HUES6 (cell line): ENCODE results near the gene OR51V1.
"Not testable (repeated sequence)": the region's sequence is repeated elsewhere in the genome, so short reads cannot be mapped to it uniquely, and the experiment has no call there.

Experiments used
- H3K27ac ChIP-seq: 2 replicates; pipeline ENCODE4 v1.7.0; 2013; ENCODE audit warnings: low read depth, mild to moderate bottlenecking, low read length, inconsistent platforms
- H3K27me3 ChIP-seq: 2 replicates; pipeline ENCODE4 v1.6.1; 2013; ENCODE audit warnings: low read length; ENCODE audit not compliant: control insufficient read depth, insufficient read depth
- H3K36me3 ChIP-seq: 2 replicates; pipeline ENCODE4 v1.6.1; 2013; ENCODE audit warnings: low read length; ENCODE audit not compliant: control insufficient read depth, insufficient read depth
- H3K4me1 ChIP-seq: 2 replicates; pipeline ENCODE4 v1.6.1; 2013; ENCODE audit warnings: low read length; ENCODE audit not compliant: control insufficient read depth, insufficient read depth
- H3K4me3 ChIP-seq: 2 replicates; pipeline ENCODE4 v1.5.1; 2013; ENCODE audit warnings: low read depth, low read length
- H3K9ac ChIP-seq: one replicate; pipeline ENCODE4 v1.6.1; 2013; ENCODE audit warnings: mild to moderate bottlenecking, low read length
- H3K9me3 ChIP-seq: 2 replicates; pipeline ENCODE4 v1.6.1; 2013; ENCODE audit warnings: low read depth, low read length; ENCODE audit not compliant: control insufficient read depth, insufficient read depth

The OR51V1 gene, protein sequence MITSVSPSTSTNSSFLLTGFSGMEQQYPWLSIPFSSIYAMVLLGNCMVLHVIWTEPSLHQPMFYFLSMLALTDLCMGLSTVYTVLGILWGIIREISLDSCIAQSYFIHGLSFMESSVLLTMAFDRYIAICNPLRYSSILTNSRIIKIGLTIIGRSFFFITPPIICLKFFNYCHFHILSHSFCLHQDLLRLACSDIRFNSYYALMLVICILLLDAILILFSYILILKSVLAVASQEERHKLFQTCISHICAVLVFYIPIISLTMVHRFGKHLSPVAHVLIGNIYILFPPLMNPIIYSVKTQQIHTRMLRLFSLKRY

DNA sequence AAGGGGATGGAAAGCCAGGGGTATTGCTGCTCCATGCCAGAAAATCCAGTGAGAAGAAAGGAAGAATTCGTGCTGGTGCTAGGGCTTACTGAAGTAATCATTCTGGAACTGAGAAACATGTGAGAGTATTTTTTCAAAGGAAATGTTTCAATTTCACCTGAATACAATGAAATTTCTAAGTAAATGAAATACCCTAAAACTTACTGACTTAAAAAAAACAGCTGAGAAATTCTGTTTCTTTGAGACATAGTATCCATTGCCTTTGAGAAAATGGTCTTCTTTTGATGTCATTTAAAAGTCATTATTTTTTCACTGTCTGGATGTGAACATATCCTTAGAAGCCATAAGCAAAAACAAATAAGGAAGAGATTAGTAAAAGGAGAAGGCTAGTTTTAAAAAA, at the start of gene OR51V1:
OR51V1 (minus strand) TSS at position 101 of the 400 bp plus-strand sequence; CDS start at position 101, 0 bp downstream.
- Histone ChIP-seq H3K4me3 (no peak within 1 kb of the TSS), H3K27ac (no peak within 1 kb of the TSS), H3K36me3 (no peaks in the 10 kb centered on the region), H3K9me3 (no peaks in the 10 kb centered on the region), H3K27me3 (no peaks in the 10 kb centered on the region), H3K9ac (no peak within 1 kb of the TSS), H3K4me1 (peaks cover 9% of the 10 kb centered on the region)

DNA sequence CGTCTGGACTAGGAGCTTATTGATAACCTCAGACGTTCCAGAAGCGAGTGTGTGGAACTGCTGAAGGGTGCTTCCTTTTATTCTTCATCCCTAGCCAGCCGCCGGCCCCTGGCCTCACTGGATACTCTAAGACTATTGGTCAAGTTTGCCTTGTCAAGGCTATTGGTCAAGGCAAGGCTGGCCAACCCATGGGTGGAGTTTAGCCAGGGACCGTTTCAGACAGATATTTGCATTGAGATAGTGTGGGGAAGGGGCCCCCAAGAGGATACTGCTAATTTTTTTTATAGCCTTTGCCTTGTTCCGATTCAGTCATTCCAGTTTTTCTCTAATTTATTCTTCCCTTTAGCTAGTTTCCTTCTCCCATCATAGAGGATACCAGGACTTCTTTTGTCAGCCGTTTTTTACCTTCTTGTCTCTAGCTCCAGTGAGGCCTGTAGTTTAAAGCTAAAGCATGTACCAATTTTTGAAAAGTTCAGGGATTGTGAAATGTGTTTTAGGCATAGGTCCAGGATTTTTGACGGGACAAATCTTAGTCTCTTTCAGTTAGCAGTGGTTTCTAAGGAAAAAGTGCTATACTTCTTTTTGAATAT, 49.4 kb upstream of the OR51V1 start, which contains the start of gene HBG1:
HBG1 (minus strand) TSS at position 51 of the 590 bp plus-strand sequence. CDS start 53 bp downstream, outside the sequence.
- not testable (repeated sequence) for H3K27me3 ChIP-seq, H3K27ac ChIP-seq, H3K4me1 ChIP-seq, H3K36me3 ChIP-seq, H3K9ac ChIP-seq, H3K9me3 ChIP-seq, H3K4me3 ChIP-seq

DNA sequence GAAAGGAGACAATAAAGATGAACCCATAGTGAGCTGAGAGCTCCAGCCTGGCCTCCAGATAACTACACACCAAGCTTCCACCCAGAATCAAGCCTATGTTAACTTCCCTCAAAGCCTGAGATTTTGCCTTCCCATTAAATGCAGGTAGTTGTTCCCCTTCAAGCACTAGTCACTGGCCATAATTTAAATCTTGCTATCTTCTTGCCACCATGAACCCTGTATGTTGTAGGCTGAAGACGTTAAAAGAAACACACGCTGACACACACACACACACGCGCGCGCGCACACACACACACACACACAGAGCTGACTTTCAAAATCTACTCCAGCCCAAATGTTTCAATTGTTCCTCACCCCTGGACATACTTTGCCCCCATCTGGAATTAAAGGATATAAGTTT, 48.0 kb upstream of the OR51V1 start:
- H3K36me3 ChIP-seq, H3K9ac ChIP-seq, H3K27ac ChIP-seq, H3K9me3 ChIP-seq, H3K27me3 ChIP-seq, H3K4me1 ChIP-seq, H3K4me3 ChIP-seq: not testable (repeated sequence)

DNA sequence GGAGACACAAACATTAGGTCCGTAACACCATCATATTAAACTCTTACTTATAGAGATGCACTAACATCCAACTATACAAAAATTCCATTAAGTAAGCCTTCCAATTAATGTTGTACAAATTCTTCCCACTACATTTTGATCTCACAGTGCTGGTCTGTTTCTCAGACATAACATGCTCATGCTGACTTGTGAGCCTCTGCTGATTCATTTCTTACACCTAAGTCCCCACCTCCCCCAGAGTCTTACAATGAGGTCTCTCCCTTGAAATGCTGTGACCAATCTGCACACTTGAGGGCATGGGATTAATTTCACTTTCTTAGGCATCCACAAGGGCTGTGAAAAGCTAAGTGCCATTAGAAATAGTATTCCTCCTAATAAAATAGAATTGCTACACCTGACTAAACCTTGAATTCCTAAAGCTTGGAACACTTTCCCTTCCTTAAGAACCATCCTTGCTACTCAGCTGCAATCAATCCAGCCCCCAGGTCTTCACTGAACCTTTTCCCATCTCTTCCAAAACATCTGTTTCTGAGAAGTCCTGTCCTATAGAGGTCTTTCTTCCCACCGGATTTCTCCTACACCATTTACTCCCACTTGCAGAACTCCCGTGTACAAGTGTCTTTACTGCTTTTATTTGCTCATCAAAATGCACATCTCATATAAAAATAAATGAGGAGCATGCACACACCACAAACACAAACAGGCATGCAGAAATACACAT, 47.1 kb upstream of the OR51V1 start:
- Histone ChIP-seq H3K36me3 (no peaks in the 10 kb centered on the region), H3K9me3 (no peaks in the 10 kb centered on the region), H3K4me1 (no peaks in the 10 kb centered on the region), H3K9ac (no peak overlapping the region), H3K4me3 (no peak overlapping the region), H3K27me3 (no peaks in the 10 kb centered on the region), H3K27ac (no peak overlapping the region)

DNA sequence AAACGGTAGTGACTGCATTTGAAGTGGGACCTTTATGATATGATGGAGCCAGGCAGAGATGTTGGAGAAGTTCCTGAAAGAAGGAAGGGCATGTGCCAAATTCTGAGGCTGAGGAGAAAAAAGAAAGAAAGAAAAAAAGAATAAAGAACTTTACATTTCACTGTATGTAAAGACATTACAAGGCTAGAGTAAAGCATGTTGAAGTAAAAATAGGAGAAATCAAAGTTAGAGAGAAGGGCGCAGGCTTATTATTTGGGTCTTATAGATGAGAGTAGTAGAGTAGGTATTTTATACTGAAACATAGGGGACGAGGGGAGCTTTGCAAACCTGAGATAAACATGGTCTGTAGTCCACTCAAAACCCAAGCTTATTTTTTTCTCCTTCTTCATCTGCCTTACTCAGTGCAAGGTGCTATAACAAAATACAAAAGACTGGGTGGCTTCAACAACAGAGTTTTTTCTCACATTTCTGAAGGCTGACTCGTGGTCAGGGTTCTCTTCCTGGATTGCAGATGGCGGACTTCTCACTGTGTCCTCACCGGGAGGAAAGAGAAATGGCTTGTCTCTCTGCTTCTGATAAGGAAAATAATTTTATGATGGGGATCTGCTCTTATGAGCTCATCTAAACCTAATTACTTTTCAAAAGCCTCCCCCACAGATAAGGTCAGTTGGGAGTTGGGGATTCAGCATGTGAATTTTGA, 46.4 kb upstream of the OR51V1 start:
- no peak overlapping the region for H3K27ac ChIP-seq
- H3K9ac ChIP-seq, result no peak overlapping the region
- no peaks in the 10 kb centered on the region for H3K9me3 ChIP-seq
- H3K4me1 ChIP-seq, result no peaks in the 10 kb centered on the region
- H3K4me3 ChIP-seq, result no peak overlapping the region
- H3K36me3 ChIP-seq, result no peaks in the 10 kb centered on the region
- H3K27me3 ChIP-seq, result no peaks in the 10 kb centered on the region

DNA sequence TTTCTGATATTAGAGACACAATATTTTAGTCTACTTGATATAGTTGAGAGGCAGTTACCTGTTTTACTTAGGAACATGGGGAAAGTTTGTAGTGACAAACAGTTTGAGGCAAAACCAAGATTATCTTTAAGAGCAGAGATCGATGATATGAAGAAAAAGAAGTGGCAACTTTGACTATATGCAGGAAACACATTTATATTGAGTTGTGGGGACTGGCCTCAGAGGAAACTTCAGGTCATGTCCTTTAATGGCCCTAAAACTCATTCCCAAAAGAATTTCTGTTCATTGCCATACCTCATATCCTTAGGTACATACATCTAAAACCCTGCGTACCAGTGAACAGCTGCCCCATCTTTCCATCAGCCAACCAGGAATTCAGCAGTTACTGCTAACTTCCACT, 44.7 kb upstream of the OR51V1 start:
- Histone ChIP-seq H3K9ac (no peak overlapping the region), H3K4me3 (no peak overlapping the region), H3K4me1 (no peaks in the 10 kb centered on the region), H3K27ac (no peak overlapping the region), H3K27me3 (no peaks in the 10 kb centered on the region), H3K9me3 (no peaks in the 10 kb centered on the region), H3K36me3 (no peaks in the 10 kb centered on the region)

DNA sequence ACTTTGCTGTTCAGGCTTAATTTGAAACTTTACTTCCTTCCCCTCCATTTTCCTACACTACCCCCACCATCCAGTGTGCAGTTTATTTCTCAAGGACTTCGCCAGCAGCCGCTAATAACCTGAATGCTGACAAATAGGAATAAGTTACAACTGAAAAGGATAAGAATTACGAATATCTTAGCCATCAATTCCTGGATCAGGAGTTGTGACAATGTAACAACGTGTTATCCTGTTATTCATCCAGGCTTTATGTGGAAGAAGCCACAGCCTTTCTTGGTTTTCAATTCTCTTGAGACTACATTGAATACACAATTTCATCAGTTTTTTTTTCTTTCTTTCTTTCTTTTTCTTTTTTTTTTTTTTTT, 43.3 kb upstream of the OR51V1 start:
- no peak overlapping the region for H3K4me3 ChIP-seq
- H3K27me3 ChIP-seq, result no peaks in the 10 kb centered on the region
- no peaks in the 10 kb centered on the region for H3K4me1 ChIP-seq

DNA sequence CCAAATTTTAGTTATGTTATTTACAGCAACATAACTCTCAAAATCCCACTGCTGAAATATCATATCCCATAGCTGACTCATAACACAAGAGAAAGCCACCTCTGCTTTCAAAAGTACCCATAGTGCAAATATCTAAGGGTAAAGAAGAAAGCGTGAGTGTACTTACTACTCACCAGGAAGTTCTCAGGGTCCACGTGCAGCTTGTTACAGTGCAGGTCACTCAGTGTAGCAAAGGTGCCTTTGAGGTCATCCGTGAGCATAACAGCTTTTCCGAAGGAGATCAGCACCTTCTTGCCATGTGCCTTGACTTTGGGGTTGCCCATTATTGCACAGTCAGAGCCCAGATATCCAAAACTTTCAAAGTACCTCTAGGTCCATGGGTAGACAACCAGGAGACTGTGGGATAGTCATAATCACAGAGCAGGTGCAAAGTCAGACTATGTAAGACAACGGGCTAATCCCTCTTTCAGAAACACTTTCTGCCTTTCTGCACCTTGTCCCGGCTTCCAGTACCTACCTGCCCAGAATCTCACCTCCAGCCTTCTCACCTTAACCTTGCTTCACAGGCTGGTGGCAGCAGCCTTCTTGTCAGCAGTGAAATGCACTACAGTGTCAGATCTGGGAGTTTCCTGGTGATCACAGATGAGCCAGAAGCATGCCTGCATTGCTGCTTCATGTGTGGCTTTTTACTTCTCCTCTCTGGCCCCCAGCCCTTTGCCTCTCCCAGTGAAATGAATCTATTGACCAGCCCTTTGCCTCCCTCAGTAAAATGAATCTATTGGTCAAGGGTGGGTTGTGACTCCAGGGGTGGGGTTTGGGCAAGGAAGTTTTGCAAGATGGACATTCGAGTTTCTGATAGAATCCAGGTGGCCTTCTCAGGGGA, 42.7 kb upstream of the OR51V1 start:
- no peaks in the 10 kb centered on the region for H3K4me1 ChIP-seq
- H3K36me3 ChIP-seq, result no peaks in the 10 kb centered on the region
- H3K9me3 ChIP-seq, result no peaks in the 10 kb centered on the region
- no peak overlapping the region for H3K9ac ChIP-seq
- no peak overlapping the region for H3K4me3 ChIP-seq
- H3K27me3 ChIP-seq, result no peaks in the 10 kb centered on the region
- H3K27ac ChIP-seq, result no peak overlapping the region

More for the DNA sequence above, 43.3 kb upstream of the OR51V1 start:
- Histone ChIP-seq H3K9me3 (no peaks in the 10 kb centered on the region), H3K36me3 (no peaks in the 10 kb centered on the region), H3K9ac (no peak overlapping the region), H3K27ac (no peak overlapping the region)

DNA sequence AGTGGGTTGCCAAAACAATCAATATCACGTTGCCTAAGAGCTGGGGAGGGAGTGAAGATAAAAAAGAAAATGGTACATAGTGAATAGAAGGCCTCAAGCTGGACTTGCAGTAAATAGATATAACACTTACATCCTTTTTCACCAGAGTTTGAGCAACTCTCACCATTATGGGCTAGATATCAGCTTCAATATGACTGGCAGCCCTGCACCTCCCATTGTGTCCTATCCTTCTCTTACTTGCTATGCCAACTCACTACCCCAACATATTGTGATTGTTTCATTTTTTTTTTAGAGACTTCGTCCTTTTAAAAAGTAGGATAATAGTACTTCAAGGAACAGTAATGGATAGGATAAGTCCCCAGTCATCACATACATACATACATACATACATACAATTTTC, 41.7 kb upstream of the OR51V1 start:
- H3K27me3 ChIP-seq, result no peaks in the 10 kb centered on the region
- no peak overlapping the region for H3K9ac ChIP-seq
- H3K27ac ChIP-seq, result no peak overlapping the region
- no peaks in the 10 kb centered on the region for H3K36me3 ChIP-seq
- no peaks in the 10 kb centered on the region for H3K9me3 ChIP-seq
- H3K4me3 ChIP-seq, result no peak overlapping the region
- H3K4me1 ChIP-seq, result no peaks in the 10 kb centered on the region

DNA sequence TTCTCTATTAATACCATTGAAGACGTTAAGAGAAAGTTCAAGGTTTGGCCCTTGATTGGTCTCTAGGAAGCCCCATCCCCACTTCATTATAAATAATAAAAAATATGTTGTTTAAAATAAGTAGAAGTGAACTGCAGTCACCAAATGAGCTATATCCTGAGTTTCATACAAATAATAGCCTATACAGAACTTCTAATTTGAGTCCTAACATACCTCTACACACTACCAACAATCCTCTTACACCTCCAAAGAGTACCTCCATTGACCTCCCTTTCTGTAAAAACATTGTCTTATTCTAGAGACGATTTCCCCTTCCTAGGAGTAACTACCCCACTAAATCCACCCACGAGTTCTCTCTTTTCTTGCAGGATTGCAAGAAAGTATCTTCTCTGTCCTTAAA, 41.0 kb upstream of the OR51V1 start:
- no peaks in the 10 kb centered on the region for H3K9me3 ChIP-seq
- H3K27ac ChIP-seq, result no peak overlapping the region
- no peak overlapping the region for H3K4me3 ChIP-seq
- H3K27me3 ChIP-seq, result no peaks in the 10 kb centered on the region
- H3K9ac ChIP-seq, result no peak overlapping the region
- no peaks in the 10 kb centered on the region for H3K4me1 ChIP-seq
- H3K36me3 ChIP-seq, result no peaks in the 10 kb centered on the region
